Mesenteric fat pad (tissue), 1 donor: ENCODE results near the gene RPS10. TPM values are rescaled to one million over a fixed set of nuclear protein-coding genes. Genes with fewer than 3 reads are reported as not detected.
A peak's percentile ranks its signal among the peaks of the same experiment; 100 is the strongest.
"Not testable (repeated sequence)": the region's sequence is repeated elsewhere in the genome, so short reads cannot be mapped to it uniquely, and the experiment has no call there.

Experiments
- DNase-seq: peaks from one replicate; pipeline ENCODE4 v3.0.0-alpha.2; 2020; ENCODE audit warnings: low spot score
- total RNA-seq: library from RNA; stranded (reverse); fragmentation: NEBNext Ultra II Directional; extraction: Animal tissue kit (Norgen Biotek cat#: 25700); gene quantifications from one replicate; pipeline ENCODE4 v1.2.1, GENCODE V29; 2021
- donor health status: DM: yes; HTN: yes; CAD: no.

RPS10 gene
- total RNA-seq, 1 donor from 2014 or later = 875 TPM

GRCh38 chr6:34393191-34393965 lies 32.5 kb downstream of the RPS10 start:
- DNase-seq = no peak

GRCh38 chr6:34392497-34393190 lies 33.2 kb downstream of the RPS10 start, which contains the start of gene NUDT3:
Gene NUDT3 (minus strand): TSS chr6:34392669. CDS start chr6:34392362, 307 bp downstream.
- peak; percentile 98 for DNase-seq

GRCh38 chr6:34391786-34392496 lies 33.9 kb downstream of the RPS10 start:
- peak; percentile 91 for DNase-seq

DNA sequence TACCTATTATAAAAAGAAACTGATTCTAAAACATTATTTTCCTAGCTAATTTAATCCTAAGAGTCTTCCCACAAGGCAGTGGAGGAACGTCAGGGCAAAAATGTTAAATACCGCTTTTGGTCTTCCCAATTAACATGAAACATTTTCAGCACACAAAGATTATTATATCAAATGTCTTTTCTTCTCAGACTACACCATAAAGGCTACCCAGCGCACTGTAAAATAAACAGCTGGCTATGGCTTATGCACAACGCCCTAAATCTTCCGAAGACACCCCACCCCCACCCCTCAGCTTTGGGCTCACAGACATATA lies 34.4 kb downstream of the RPS10 start:
- DNase-seq = no peak

GRCh38 chr6:34390531-34391472 lies 35.1 kb downstream of the RPS10 start:
- peak; percentile 18 for DNase-seq

GRCh38 chr6:34389034-34389433 lies 36.8 kb downstream of the RPS10 start:
- DNase-seq = peak; percentile 2

- DNase-seq = no peak
Observed at GRCh38 chr6:34388421-34388820, 37.4 kb downstream of the RPS10 start.

DNA sequence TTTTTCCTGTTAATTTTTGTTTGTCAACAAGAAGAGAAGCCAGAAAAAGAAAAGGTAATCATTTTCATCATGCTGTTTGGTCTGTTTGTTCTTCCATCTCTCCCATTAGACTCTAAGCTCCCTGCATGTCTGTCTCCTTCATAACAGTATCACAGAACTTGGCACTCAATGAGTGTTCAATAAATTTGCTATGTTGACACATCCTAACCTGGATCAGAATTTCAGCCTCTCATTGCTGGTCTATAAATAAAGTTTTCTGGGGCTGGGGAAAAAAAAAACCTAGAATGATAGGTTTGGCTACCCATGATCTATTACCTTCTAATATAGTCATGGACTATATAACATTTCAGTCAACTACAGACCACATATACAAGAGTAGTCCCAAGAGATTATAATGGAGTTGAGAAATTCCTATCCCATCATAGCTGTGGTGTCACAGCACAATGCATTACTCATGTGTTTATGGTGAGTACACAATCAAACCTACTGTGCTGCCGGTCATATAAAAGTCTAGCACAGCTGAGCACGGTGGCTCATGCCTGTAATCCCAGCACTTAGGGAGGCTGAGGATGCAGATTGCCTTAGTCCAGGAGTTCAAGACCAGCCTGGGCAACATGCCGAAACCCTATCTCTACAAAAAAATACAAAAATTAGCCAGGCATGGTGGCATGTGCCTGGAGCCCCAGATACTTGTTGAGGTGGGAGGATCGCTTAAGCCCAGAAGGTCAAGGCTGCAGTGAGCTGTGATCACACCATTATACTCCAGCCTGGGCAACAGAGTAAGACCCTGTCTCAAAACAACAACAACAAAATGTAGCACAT lies 39.3 kb downstream of the RPS10 start:
- DNase-seq = peak; percentile 12

DNA sequence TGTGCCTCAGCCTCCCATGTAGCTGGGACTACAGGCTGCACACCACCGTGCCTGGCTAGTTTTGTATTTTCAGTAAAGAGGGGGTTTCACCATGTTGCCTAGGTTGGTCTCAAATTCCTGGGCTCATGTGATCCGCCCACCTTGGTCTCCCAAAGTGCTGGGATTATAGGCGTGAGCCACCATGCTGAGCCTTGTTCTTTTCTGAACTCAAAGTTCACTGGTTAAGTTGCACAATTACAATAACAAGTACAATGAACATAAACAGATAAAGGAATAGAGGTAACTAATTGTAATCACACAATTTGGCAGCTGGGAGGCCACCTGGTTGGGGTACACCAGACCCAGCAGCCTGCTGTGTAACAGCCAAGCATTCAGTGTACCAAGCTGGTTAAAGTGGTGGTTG lies 40.1 kb downstream of the RPS10 start:
- DNase-seq = peak; percentile 18

DNA sequence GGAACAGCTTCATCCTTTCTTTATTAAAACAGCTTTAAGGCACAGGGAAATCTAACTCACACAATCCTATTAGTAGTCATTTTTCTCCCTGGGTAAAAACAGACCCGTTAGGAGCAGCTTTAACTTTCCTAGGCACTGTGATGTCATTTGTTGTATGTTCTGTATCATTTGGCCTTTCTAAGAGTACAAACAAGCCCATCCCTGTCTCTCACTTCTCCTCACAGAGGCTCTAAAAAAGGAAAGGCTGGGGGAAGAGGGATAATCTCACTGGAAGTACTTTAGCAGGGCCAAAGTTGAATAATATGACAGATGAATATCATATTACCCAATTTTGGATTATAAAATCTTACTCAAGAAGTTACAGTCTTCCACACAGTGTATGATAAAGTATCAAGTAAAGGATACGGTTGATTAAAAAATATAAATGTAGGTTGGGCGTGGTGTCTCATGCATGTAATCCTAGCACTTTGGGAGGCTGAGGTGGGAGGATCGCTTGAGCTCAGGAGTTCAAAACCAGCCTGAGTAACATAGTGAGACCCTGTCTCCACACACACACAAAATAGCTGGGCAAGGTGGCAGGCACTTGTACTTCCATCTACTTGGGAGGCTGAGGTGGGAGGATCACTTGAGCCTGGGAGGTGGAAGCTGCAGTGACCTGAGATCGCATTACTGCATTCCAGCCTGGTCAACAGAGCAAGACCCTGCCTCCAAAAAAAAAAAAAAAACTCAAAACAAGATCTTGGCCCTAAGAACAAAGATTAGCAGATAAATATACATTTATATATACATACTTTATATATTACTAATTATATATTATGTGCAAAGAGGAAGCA lies 41.3 kb downstream of the RPS10 start:
- DNase-seq = no peak

GRCh38 chr6:34383656-34384320 lies 42.1 kb downstream of the RPS10 start:
- no peak for DNase-seq

GRCh38 chr6:34383161-34383631 lies 42.7 kb downstream of the RPS10 start:
- peak; percentile 26 for DNase-seq

DNA sequence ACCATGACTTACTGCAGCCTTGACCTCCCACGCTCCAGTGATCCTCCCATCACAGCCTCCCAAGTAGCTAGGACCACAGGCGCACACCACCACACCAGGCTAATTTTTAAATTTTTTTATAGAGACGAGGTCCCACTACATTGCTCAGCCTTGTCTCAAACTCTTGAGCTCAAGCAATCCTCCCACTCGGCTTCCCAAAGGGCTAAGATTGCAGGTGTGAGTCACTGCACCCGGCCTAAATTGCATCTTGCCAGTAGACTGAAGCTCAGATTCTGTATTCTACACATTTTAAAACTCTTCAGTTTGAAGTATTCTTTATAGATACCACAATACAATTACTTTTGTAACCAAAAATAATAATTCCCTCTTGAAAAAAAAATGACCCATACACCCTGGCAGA lies 44.8 kb downstream of the RPS10 start:
- DNase-seq = peak; percentile 9

DNA sequence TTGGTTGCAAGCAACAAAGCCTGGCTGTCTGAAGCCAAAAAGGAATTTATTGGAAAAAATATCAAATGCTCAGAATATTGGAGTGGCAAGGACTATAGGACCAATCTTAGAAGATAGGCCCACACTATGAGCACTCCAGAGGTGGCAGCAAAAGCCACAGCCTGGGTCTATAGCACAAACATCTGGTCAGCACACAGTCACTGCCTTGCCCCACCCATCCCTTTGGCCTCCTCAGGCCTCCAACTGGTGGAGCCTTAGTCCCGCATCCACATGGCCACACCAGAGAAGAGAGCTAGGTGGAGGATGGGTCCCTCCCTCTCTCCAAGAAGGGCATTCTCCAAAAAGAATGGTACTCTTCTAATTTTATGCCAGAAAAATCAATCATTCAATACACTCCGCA lies 47.4 kb downstream of the RPS10 start:
- DNase-seq = no peak

GRCh38 chr6:34377984-34378383 lies 47.9 kb downstream of the RPS10 start:
- no peak for DNase-seq

- not testable (repeated sequence) for DNase-seq
Observed at GRCh38 chr6:34377571-34377970, 48.3 kb downstream of the RPS10 start.

DNA sequence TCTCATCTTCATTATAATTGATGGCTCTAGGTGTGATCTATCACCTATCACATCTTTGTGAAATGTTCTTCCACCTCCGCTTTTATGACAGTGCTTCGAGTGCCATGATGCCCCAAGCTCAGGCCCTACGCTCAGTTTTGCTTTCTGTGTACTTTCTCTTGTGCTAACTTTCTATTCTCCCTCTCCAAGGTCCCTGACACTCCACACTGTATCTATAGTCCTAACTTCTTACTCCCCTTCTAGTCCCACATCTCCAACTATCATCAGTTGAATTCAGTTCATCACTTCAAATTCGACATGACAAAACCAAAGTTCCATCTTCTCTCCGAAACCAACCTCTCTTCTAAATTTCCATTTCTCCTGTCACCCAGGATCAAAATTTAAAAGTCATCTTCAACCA lies 50.0 kb downstream of the RPS10 start:
- DNase-seq = no peak

DNA sequence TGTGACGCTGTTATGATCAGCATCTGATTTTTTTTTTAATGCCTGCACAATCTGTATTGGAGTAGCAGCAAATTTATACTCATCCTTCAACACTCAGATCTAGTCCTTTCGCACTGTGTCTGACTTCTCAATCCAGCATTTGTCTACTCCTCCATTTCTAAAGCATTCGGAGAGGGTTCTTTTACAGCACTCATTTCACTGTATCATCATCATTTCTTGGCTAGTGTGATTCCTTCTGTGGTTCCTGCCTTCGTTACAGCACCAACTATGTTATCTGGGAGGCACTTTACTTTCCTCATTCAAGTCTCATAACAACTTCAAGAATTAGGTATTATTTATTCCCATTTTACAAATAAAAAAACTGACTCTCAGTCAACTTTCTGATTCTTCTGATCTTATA lies 51.4 kb downstream of the RPS10 start:
- no peak for DNase-seq

DNA sequence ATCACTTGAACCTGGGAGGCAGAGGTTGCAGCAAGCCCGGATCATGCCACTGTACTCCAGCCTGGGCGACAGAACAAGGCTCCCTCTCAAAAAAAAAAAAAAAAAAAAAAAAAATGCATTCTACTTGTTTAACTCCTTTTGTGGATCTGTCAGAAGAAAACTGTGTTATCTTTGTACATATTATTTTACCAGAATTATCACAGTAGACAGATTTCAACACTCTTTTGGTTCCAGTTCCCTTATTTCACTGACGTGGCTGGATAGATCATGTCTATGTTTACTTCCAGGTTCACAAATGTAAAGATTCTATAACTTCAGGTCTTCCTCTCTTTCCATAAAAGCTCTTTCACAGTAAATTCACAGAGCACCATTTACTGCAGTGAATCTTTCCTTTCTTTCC lies 51.8 kb downstream of the RPS10 start:
- DNase-seq = no peak
